Measurements from ENCODE around the gene THUMPD1. TPM values are rescaled to one million over a fixed set of nuclear protein-coding genes. Genes with fewer than 3 reads are reported as not detected.

The THUMPD1 gene, protein sequence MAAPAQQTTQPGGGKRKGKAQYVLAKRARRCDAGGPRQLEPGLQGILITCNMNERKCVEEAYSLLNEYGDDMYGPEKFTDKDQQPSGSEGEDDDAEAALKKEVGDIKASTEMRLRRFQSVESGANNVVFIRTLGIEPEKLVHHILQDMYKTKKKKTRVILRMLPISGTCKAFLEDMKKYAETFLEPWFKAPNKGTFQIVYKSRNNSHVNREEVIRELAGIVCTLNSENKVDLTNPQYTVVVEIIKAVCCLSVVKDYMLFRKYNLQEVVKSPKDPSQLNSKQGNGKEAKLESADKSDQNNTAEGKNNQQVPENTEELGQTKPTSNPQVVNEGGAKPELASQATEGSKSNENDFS
- 90.2 TPM for total RNA-seq

DNA sequence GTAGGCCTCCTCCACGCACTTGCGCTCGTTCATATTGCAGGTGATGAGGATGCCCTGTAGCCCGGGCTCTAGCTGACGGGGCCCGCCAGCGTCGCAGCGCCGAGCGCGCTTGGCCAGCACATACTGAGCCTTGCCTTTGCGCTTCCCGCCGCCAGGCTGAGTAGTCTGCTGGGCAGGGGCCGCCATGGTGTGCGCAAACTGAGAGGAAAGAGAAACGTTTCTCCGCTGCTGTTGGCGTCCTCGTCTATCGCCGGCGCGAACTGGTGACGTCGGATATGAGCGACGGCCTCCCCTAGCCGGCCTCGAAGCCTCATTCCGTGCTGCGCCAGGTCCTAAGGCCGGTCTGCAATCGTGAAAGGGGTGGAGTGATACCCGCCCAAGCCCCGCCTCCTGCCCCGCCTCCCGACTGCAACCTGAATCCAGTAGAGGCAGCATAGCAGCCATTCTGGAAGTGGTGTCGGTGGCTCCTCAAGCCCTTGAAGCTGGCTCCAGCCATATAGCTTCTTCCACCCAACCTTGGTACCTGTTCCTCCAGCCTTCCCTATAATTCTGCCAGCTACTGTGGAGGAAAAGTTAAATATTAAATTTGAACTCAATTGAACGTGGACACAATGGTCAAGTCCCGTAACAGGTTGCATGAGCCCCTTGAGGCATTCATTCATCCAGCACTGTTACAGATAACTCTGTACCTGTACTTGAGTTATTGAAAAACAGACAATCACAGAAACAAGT is at the start of gene THUMPD1:
Gene THUMPD1 (minus strand): TSS at position 265 of the 732 bp plus-strand sequence. CDS start 79 bp downstream, at position 186.

GRCh38 chr16:20763461-20764232 is 22.0 kb upstream of the THUMPD1 start, which contains the start of gene ACSM3:
ACSM3 (plus strand) TSS chr16:20764014; CDS start chr16:20770035, 6,021 bp downstream.

Other genes starting within 250 kb of the THUMPD1 start
- not detected for gene ACSM2B, start 165.5 kb downstream of the THUMPD1 start, total RNA-seq
- gene ACSM1, start 44.1 kb downstream of the THUMPD1 start, total RNA-seq, result 0.60 TPM
- 2.0 TPM for gene ACSM3, start 22.2 kb upstream of the THUMPD1 start, total RNA-seq
- gene ERI2, start 64.7 kb upstream of the THUMPD1 start, total RNA-seq, result 32.7 TPM
- gene REXO5, start 64.7 kb upstream of the THUMPD1 start, total RNA-seq, result 9.1 TPM
- 29.6 TPM for gene DCUN1D3, start 158.5 kb upstream of the THUMPD1 start, total RNA-seq
- 57.5 TPM for gene LYRM1, start 159.0 kb upstream of the THUMPD1 start, total RNA-seq

Measured in camera-type eye (tissue), 1 donor.